ENCODE data around the gene CST9.

- no peak for TF ChIP-seq CTCF (conservative IDR thresholded peaks at IDR 0.05; ENCODE audit: low read depth, low read length)
- no peak for TF ChIP-seq EZH2 (IDR thresholded peaks at IDR 0.05; ENCODE audit: low read length, unreplicated experiment)
- no peak for TF ChIP-seq EZH2phosphoT487 (IDR thresholded peaks at IDR 0.05; ENCODE audit: borderline replicate concordance, low read length)
Measured at GRCh38 chr20:23647346-23647745, 41.6 kb upstream of the CST9 start.

Data from PC-3 (cell line).